AG09309 (cell line): Measurements from ENCODE around the gene GPX2.

Experiments
- DNase-seq: peaks from one replicate; pipeline ENCODE4 v3.0.0-alpha.2; 2010; ENCODE audit warnings: low read depth
- H3K4me3 ChIP-seq: 2 replicates; pipeline ENCODE4 v1.5.1; 2011; ENCODE audit warnings: mild to moderate bottlenecking, low read depth, low read length, moderate library complexity; ENCODE audit not compliant: control insufficient read depth
- CTCF ChIP-seq: IDR thresholded peaks from 2 replicates; pipeline ENCODE4 v1.5.1; 2011; ENCODE audit warnings: mild to moderate bottlenecking, low read depth, low read length, inconsistent platforms; ENCODE audit not compliant: insufficient read depth, control insufficient read depth; ENCODE audit errors: missing control alignments

The GPX2 gene

GRCh38 chr14:64953661-64954060 is 11.1 kb upstream of the GPX2 start:
- H3K4me3 ChIP-seq = no peak overlapping the region
- no peak for TF ChIP-seq CTCF
- no peak for DNase-seq

- no peak overlapping the region for H3K4me3 ChIP-seq
- TF ChIP-seq CTCF = no peak
- no peak for DNase-seq
Observed at GRCh38 chr14:64953310-64953654, 10.7 kb upstream of the GPX2 start.

- DNase-seq = no peak
- no peak overlapping the region for H3K4me3 ChIP-seq
- TF ChIP-seq CTCF = no peak
Observed at GRCh38 chr14:64952598-64953309, 10.2 kb upstream of the GPX2 start.

- no peak overlapping the region for H3K4me3 ChIP-seq
- DNase-seq = no peak
- no peak for TF ChIP-seq CTCF
Observed at GRCh38 chr14:64951724-64952123, 9.2 kb upstream of the GPX2 start.

- DNase-seq = no peak
- TF ChIP-seq CTCF = no peak
- no peak overlapping the region for H3K4me3 ChIP-seq
Observed at GRCh38 chr14:64951291-64951690, 8.7 kb upstream of the GPX2 start.

- no peak for DNase-seq
- no peak for TF ChIP-seq CTCF
- H3K4me3 ChIP-seq = no peak overlapping the region
Observed at GRCh38 chr14:64950889-64951288, 8.3 kb upstream of the GPX2 start.
